Gastroesophageal sphincter (tissue), 4 donors: ENCODE data around the gene NAT9. TPM values are rescaled to one million over a fixed set of nuclear protein-coding genes. Genes with fewer than 3 reads are reported as not detected.

Experiments used
- ATAC-seq: fragments of 150-250 bp; one replicate; pipeline ENCODE4 v1.9.1; 2016; ENCODE audit warnings: mild to moderate bottlenecking, moderate library complexity
- H3K27ac ChIP-seq, 4 donors: fragments of 200-600 bp; sonication (generic) in 3 of 4; 1 replicate in 3 of 4; 2 replicates in 1 of 4; pipeline ENCODE4 v1.5.1; 2016 to 2019
- H3K27me3 ChIP-seq: fragments of 200-600 bp; sonication (generic); one replicate; pipeline ENCODE4 v1.5.1; 2019
- H3K36me3 ChIP-seq, 2 donors: fragments of 200-600 bp; sonication (generic); one replicate each; pipeline ENCODE4 v1.5.1; 2019; ENCODE audit warnings: control low read depth in 1 of 2
- H3K4me1 ChIP-seq, 3 donors: fragments of 200-600 bp; sonication (generic); 1 replicate in 2 of 3; 2 replicates in 1 of 3; pipeline ENCODE4 v1.5.1; 2016 to 2019; ENCODE audit warnings: control low read depth in 2 of 3
- H3K4me3 ChIP-seq, 2 donors: fragments of 200-600 bp; sonication (generic); one replicate each; pipeline ENCODE4 v1.5.1; 2019; ENCODE audit warnings: mild to moderate bottlenecking in 1 of 2, moderate library complexity in 1 of 2
- H3K9me3 ChIP-seq, 3 donors: fragments of 200-600 bp; sonication (generic); one replicate each; pipeline ENCODE4 v1.5.1; 2017 to 2019; ENCODE audit warnings: control low read depth in 2 of 3
- EP300 ChIP-seq: sonication (generic); formaldehyde crosslinking; IDR thresholded peaks from one replicate; pipeline ENCODE4 v1.6.1; 2017; ENCODE audit warnings: antibody characterized with exemption, mild to moderate bottlenecking
- POLR2A ChIP-seq, 2 donors: fragments of 450-650 bp; IDR thresholded peaks; one replicate each; pipeline ENCODE4 v1.6.1; 2017; ENCODE audit warnings: antibody characterized with exemption in 2 of 2, mild to moderate bottlenecking in 2 of 2, moderate library complexity in 1 of 2
- POLR2AphosphoS5 ChIP-seq: sonication (generic); formaldehyde crosslinking; IDR thresholded peaks from one replicate; pipeline ENCODE4 v1.6.1; 2017; ENCODE audit warnings: antibody characterized with exemption
- WGBS, 2 donors: methylation state at CpG; one replicate each; pipeline ENCODE4 v1.1.5; 2018; ENCODE audit warnings: low coverage in 1 of 2; 5-methylcytosine and 5-hydroxymethylcytosine counted together
- total RNA-seq, 4 donors: library from RNA; depleted of rRNA; stranded (reverse); fragments of >200 nt; gene quantifications; one replicate each; pipeline ENCODE4 v1.1.0, GENCODE V29; 2016
- TF ChIP-seq, protein P1 (sequence below), 4 experiments: fragments of 200-600 bp in 2 of 4; fragments of 450-650 bp in 2 of 4; sonication (generic) in 1 of 4; IDR thresholded peaks; one replicate each; pipeline ENCODE4 v1.5.1; 2017 to 2019; ENCODE audit warnings: antibody characterized with exemption in 4 of 4, mild to moderate bottlenecking in 2 of 4, moderate library complexity in 2 of 4

The NAT9 gene
- total RNA-seq, 4 donors from 2014 or later = 21.7 to 34.7 (median 26.3) TPM

DNA sequence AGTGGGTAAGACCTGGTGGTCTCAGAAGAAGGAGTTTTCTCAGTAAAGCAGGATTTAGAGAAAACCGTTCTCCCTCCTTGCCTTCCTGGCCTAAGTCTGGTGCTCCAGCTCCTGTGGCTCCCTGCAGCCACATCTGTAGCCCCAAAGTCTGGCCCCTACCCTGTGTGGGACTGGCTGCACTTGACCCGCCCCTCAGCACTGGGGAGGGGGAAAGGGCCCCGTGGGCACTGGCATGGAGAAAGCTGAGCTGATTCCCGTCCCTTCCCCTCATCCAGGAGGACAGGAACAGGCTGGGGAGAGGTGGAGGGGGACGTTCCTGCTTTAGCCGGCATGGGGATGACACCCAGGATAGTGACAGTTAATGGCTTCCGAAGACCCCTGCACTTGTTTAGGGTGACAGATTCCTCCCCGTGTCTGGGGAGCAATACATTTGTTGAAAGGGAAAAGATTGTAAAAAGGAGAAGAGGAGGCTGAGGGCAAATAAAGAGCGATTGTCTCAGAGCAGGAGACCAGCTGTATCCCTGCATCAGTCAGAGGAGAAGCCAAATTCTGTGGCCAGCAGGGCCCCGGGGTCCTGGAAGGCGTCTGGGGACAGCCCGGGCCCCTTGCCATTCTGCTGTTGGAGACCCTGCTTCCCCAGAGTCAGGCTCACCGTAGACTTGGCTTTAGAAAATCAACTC, 45.6 kb upstream of the NAT9 start:
- H3K27me3 ChIP-seq = no peaks in the 10 kb centered on the region
- TF ChIP-seq POLR2A (IDR thresholded peaks at IDR 0.05) = no peak
- no peak for TF ChIP-seq POLR2AphosphoS5
- TF ChIP-seq EP300 = no peak
- TF ChIP-seq, protein P1, sequence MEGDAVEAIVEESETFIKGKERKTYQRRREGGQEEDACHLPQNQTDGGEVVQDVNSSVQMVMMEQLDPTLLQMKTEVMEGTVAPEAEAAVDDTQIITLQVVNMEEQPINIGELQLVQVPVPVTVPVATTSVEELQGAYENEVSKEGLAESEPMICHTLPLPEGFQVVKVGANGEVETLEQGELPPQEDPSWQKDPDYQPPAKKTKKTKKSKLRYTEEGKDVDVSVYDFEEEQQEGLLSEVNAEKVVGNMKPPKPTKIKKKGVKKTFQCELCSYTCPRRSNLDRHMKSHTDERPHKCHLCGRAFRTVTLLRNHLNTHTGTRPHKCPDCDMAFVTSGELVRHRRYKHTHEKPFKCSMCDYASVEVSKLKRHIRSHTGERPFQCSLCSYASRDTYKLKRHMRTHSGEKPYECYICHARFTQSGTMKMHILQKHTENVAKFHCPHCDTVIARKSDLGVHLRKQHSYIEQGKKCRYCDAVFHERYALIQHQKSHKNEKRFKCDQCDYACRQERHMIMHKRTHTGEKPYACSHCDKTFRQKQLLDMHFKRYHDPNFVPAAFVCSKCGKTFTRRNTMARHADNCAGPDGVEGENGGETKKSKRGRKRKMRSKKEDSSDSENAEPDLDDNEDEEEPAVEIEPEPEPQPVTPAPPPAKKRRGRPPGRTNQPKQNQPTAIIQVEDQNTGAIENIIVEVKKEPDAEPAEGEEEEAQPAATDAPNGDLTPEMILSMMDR (IDR thresholded peaks at IDR 0.05) = no peak
- H3K36me3 ChIP-seq = peaks cover 0 to 86% of the 10 kb centered on the region in 2 donors
- peak overlapping the region in 3 of 4 donors; percentile 57 to 67 (median 63) for H3K27ac ChIP-seq
- H3K9me3 ChIP-seq = no peaks in the 10 kb centered on the region
- WGBS, 2 donors = 0 to 100% methylated on average over 1 of the region's 13 CpGs
- H3K4me1 ChIP-seq = peaks cover 0 to 33% (median 5%) of the 10 kb centered on the region in 3 donors
- ATAC-seq = no peak
- no peak overlapping the region for H3K4me3 ChIP-seq

DNA sequence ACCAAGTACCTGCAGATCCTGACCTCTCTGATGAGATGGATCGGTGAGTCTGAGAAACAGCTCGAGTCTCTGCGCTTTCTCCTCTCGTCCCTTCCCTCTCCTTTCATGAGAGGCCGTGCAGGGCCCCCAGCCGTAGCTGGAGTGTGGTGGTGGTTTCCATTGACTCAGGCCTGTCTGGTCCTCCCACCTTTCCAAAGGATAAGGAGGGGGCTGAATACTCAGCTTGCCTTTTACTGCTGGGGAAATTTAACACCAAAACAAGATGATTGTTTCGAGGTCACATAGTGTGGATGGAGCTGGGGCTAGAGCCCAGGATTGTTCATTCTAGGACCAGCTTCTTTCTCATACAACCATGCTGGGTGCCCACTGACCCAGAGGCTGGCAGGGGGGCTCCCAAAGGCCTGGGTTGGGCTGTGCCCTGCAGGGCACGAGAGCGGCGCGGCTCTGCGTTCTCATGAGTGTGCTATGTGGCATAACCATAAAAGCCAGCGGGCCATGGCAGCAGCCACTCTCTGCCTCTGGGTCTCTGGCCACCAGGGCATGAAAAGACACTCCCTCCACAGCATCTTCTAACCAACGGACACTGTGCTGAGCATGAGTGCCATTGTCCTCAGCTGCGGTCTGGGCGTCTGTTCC, 43.8 kb upstream of the NAT9 start:
- no peak for TF ChIP-seq POLR2A (IDR thresholded peaks at IDR 0.05)
- TF ChIP-seq, protein P1 (IDR thresholded peaks at IDR 0.05) = no peak
- no peak for TF ChIP-seq POLR2AphosphoS5
- no peak for TF ChIP-seq EP300
- Histone ChIP-seq H3K36me3 (peaks cover 0 to 78% of the 10 kb centered on the region in 2 donors), H3K4me3 (no peak overlapping the region), H3K27me3 (no peaks in the 10 kb centered on the region), H3K9me3 (no peaks in the 10 kb centered on the region), H3K27ac (no peak overlapping the region), H3K4me1 (peaks cover 0 to 33% (median 5%) of the 10 kb centered on the region in 3 donors)
- 100% methylated on average over 1 of the region's 16 CpGs; no CpG with 5 or more reads in 1 of the 2 donors for WGBS, 2 donors
- ATAC-seq = no peak

DNA sequence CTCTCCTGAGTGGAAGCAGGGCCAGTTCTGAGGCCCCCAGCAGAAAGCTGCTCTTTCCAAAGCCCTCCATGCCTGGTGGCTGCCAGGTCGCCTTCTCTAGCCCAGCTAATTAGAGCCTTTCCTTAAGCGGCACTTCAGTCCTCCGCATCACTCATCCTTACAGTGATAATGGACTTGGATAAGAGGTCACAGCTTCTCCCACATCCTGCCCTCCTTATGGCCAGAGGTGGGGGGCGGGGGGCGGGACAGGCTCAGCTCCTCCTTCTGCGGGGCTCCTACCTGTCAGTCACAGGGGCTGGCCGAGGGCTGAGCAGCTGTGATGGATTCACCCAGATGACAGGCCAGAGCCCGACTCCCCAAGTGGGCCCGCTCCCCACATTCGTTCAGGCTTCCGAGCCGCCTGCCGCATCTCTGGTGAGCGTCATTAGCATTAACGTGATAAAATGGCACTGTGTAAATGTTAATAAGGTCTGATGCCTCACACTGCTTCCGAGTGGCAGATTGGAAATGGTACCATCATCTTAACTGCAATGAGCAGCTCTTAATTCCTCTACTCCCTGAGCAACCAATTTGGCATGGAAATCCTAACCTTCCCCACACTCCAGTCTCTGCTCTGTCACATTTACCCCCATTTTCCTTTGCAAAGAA, 42.3 kb upstream of the NAT9 start:
- Histone ChIP-seq H3K27me3 (no peaks in the 10 kb centered on the region), H3K27ac (no peak overlapping the region), H3K36me3 (peaks cover 0 to 73% of the 10 kb centered on the region in 2 donors), H3K4me1 (peaks cover 0 to 27% (median 5%) of the 10 kb centered on the region in 3 donors), H3K4me3 (no peak overlapping the region), H3K9me3 (no peaks in the 10 kb centered on the region)
- TF ChIP-seq POLR2AphosphoS5 (no peak), EP300 (no peak), POLR2A (IDR thresholded peaks at IDR 0.05) (no peak)
- TF ChIP-seq, protein P1 (IDR thresholded peaks at IDR 0.05) = no peak
- ATAC-seq = no peak
- WGBS, 2 donors = 89 to 91% methylated on average over 2 to 4 of the region's 16 CpGs

DNA sequence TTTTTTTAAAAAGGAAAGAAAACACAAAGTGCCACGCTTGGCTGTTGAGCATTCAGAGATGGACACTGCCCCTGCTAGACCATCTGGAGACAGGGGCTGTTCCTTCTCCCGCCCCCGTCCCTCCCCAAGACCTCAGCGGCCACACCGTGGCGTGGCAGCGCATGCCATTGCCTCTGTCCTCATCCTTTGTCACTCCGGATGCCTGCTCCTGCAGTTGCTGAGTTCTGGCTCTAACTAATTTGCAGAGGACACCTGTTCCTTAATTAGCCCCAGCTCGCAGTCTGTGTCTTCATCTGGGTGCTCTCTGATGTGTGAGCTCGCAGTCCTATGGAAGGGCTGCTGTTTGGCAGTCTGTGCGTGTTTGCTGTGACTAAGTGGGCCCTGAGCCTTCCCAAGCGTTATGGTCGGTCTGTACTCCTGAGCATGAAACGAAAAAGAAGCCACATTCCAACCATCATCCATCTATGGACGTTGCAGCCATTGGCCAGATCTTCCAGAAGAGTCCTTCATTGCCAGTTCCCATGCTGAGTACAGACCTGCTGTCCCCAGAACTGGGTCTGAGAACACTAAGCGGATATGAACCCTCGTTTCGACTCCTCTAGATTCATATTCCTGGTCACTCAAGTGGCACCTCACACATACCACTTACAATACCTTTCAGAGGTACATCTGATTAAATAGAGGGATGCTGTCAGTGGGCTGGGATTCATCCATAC, 40.9 kb upstream of the NAT9 start:
- Histone ChIP-seq H3K9me3 (no peaks in the 10 kb centered on the region), H3K4me1 (peaks cover 0 to 27% (median 6%) of the 10 kb centered on the region in 3 donors), H3K4me3 (no peak overlapping the region), H3K36me3 (peaks cover 0 to 68% of the 10 kb centered on the region in 2 donors), H3K27ac (no peak overlapping the region), H3K27me3 (no peaks in the 10 kb centered on the region)
- ATAC-seq = no peak
- TF ChIP-seq, protein P1 (IDR thresholded peaks at IDR 0.05) = no peak
- TF ChIP-seq POLR2AphosphoS5 (no peak), POLR2A (IDR thresholded peaks at IDR 0.05) (no peak), EP300 (no peak)
- 89 to 93% methylated on average over 3 to 6 of the region's 18 CpGs for WGBS, 2 donors
